HuH-7.5 (cell line): Measurements from ENCODE around the gene HDAC9.
A peak's percentile ranks its signal among the peaks of the same experiment; 100 is the strongest.
"Not testable (repeated sequence)": the region's sequence is repeated elsewhere in the genome, so short reads cannot be mapped to it uniquely, and the experiment has no call there.

Experiments
- DNase-seq: peaks from one replicate; pipeline ENCODE4 v3.0.0; 2011; ENCODE audit warnings: low spot score

HDAC9 gene

DNA sequence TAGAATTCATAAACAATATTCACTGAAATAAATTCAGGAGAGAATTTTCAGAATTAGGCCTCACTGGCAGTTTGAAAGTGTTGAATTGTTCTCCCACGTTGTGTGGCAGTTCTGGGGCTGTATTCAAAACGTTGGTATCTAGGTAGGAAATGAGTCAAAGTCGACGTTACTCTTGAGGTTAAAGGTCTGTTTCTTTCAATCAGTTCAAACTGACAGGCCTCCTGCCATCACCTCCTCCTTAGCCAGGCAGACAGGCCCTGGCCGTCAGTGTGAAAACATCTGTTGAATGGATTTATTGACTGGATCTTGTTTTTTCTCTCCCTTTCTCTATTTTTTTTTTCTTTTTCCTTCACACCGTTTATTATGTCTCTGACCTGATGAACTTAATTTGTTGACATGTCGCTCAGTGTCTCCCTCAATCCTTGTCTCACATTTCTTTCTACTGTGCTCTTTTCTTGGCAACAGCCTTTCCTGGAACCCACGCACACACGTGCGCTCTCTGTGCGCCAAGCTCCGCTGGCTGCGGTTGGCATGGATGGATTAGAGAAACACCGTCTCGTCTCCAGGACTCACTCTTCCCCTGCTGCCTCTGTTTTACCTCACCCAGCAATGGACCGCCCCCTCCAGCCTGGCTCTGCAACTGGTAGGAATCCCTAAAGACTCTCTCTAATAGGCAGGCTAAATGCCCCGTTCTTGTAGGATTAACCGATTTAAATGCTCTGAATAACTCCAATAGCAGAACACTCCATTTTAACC, 231.7 kb downstream of the HDAC9 start:
- peak; percentile 3 for DNase-seq

DNA sequence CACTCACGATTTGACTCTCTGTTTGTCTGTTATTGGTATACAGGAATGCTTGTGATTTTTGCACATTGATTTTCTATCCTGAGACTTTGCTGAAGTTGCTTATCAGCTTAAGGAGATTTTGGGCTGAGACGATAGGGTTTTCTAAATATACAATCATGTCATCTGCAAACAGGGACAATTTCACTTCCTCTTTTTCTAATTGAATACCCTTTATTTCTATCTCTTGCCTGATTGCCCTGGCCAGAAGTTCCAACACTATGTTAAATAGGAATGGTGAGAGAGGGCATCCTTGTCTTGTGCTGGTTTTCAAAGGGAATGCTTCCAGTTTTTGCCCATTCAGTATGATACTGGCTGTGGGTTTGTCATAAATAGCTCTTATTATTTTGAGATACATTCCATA, 240.5 kb downstream of the HDAC9 start:
- not testable (repeated sequence) for DNase-seq

DNA sequence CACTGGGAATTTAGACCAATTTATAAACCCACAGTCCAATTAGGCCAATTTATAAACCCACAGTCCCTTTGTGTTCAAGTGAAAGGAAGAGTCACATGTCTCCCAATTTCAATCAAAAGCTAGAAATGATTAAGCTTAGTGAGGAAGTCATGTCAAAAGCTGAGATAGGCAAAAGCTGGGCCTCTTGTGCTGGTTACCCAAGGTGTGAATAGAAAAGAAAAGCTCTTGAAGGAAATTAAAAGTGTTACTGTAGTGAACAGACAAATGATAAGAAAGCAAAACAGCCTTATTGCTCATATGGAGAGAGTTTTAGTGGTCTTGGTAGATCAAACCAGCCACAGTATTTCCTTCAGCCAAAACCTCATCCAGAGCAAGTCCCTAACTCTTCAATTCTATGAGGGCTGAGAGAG, 245.0 kb downstream of the HDAC9 start:
- no peak for DNase-seq

DNA sequence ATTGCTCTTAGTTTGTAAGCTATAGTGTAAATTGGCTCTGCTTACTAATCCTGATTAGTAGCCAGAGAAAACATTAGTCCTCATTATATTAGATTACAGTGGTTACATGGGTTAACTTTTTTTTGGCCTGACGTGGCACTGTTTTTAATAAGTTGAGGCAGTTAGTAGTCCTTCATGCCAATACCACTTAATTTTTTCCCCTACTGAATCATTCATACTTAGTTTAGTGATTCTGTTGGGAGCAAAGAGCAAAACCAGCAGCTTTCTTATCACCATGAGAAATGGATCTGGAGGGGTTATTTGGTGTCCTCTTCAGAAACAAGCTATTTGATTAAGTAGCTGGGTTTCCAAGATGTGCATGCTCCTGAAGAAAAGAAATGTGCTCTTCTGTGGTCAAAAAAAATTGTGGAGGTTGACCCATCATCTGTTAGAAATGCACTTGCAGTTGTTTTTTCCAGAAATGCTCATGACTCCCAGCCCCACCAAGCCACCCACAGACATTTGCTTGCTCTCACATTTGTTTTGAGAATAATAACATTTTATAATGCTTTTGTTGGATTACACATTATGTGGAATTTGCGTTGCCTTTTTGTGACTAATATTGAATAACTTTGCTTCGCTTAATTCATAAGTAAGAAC, 258.5 kb downstream of the HDAC9 start:
- no peak for DNase-seq

DNA sequence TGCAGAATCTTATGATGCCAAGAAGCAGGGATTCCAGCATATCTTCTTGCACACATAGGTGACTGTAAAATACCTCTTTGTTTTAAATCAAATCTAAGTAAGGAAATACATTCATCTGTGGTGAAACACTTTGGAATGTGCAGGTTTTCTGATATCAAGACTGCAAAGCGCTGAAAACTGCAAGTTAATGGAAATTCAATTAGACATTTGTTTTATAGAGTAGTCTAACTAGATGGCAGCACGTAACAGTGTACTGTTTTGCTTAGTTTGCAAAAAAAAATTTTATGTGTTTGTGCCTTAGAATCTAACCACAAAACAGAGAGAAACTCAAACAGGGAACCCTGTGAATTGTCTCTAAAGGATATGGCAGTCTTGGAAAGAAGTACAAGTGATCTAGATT, 259.2 kb downstream of the HDAC9 start:
- no peak for DNase-seq

DNA sequence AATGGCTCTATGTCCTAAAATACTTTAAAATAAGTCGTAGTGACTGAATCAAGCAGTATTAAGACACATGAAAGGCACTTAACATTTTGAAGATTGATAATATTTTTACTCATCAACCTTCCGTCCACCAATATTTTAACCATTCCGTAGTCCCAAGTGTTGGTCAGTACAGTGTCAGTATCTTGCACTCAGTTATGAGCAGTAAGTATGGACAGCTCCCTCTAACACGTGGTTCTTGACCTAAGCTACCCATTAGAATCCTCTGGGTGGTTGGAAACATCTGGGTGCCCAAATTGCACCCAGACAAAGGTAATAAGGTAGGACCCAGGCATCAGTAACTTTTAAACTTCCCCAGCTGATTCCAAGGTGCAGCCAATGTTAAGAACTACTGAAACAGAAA, 260.2 kb downstream of the HDAC9 start:
- no peak for DNase-seq

DNA sequence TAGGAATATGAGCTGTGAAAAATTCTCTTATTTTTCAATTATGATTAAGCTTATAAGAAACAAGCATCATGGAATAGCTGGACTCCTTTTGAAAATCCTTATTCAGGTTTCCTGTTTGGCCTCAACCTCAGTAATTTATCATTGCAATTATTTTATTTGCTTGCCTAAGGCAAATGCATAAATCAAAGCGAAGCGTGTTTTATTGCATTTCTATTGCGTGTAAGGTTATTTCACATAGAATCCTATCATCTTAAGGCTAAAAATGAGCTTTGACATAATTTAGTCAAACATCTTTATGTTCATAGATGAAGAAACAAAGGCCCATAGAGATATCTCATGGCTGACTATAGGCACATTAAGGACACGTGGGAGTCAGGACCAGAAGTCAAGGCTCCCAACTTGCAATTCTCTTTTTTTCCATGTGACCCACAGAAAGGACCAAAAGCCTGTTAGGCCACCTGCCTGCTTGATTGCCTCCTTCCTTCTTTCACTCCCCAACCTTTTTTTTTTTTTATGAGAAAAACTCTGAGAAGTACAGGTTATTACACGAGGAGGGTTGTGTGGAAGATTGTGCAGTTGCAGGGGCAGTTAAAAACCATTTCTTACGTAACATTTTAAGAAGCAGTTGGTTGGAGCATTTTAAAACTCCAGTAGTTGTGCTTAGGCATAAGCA, 261.0 kb downstream of the HDAC9 start:
- no peak for DNase-seq

DNA sequence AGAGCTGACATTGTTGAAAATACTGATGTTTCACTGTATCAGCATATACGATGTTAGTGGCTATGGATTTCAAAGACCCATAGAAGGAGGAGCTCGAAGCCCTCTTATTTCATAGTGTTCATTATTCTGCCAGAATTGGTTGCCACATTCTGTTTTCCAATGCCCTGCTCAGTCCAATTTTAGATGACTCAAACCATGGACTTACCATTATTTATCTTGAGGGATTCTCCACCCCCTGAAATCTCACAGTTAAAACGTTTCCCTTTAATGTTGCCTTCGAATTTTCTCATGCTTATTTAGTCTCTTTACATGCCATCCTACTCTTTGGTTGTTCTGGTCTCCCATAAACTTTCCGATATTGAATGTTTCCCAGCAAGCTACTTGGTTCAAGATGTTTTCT, 264.5 kb downstream of the HDAC9 start:
- no peak for DNase-seq

DNA sequence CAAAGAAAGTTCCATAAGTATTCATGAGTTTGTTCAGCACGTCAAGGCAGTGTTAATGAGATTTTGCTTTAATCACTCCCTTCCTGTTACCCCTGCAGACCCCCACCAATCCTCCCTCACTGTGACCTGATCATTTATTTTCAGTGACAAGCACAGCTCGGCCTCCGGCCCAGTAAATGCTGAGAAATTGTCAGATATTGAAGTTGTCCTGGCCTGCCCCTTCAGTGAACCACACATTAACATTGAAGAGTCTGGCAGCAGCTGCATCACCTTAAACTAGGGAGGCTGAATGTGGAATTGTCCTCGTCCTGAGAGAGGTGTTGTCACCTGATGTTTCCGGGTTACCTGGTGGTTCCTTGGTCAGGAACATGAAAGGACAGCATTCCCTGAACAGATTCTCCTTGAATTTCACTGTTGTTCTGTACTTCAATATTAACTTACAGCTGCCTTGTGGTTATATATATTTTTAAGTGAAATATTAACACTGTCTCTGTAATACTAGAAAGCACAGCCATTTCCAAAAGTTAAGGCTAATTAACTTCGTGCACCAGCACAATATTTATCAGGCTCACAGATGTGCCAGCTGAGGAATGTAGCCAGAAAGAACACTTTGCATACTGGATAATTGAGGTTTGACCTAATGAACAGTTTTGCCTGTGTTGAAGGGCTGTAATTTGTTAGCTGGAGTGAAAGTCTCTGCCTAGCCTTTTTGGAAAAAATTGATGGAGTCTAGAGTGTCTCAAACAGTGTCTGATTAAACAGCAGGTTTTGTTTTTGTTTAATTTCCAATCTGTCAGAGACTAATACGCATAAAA, 265.3 kb downstream of the HDAC9 start:
- no peak for DNase-seq

DNA sequence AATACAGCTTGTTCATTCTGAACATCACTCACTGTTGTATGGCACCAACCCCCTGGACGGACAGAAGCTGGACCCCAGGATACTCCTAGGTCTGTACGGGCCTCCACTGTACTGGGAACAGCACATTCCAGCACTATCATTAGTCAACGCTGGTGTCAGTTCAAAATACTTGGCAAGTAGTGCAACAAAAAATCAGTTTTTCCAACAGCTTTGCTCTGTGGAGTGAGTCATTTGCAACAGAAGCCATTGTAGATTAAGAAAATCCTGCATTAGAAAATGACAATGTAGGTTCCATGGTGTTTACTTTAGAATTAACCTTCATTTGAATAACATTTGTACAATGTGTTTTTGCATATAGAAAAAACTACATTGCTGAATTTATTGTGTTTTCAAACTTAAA, 266.6 kb downstream of the HDAC9 start:
- DNase-seq: no peak

DNA sequence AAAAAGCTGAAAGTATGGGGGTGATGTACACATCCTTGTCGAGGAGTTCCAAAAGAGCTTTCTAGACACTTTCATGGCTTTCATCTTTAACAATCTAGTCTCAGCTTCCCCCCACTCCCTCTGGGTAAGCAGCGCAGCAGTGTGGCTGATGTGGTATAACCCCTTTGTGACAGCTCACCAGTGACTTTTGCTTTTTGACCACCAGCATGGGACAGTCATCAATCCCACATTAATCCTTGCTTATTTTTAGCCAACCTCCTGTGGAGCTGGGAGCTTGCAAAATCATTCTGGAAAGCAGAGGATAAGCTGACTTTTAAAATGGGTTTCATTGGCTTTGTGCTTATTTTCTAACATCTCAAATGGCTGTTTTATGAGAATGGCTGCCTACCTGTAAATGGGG, 272.7 kb downstream of the HDAC9 start:
- no peak for DNase-seq

DNA sequence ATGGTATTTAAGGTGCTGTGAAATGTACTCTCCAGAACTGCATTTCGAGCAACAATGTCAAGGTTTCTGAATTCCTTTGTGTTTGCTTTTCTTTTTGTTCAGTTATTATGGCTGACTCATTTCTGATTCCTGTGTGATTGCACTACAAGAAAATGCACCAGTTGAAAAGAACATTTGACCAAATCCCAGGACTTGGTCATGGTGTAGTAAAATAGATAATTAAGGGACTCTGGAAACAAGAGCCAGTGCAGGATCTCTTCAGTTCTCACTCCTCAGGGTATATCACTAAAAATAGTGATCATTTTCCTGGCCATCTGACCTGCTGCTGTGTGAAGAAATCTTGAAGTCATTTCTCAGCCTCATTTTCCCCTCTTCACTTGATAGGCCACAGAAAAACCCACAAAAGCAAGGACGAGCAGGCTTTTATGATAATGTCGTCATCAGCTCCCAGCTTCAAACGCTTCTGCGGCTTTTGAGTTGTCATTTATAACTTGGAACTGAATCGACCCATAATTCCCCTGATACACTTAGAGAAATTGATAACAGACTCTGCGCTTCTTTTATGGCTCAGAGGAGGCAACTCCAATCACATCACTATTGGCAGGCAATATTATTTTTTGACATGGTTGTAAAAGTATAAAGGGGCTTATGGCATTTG, 274.7 kb downstream of the HDAC9 start:
- DNase-seq: no peak

DNA sequence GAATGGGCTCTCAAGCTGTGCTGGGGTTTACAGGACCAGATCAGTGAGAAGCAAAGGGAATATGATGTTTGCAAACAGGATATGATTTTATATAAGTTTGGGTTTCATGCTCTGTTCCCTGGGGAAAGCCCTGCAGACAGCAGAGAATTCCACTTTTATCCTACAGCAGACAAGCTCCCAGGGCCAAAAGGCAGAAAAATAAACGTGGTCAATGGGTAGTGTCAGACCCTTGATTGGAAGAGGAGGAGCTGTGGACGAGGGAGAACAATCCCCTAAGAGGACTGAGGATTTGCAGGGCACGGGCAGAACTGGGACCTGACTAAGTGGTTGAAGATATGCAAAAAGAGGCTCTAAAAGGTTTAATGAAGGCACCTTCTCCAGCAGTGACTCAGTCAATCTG, 275.3 kb downstream of the HDAC9 start:
- no peak for DNase-seq

DNA sequence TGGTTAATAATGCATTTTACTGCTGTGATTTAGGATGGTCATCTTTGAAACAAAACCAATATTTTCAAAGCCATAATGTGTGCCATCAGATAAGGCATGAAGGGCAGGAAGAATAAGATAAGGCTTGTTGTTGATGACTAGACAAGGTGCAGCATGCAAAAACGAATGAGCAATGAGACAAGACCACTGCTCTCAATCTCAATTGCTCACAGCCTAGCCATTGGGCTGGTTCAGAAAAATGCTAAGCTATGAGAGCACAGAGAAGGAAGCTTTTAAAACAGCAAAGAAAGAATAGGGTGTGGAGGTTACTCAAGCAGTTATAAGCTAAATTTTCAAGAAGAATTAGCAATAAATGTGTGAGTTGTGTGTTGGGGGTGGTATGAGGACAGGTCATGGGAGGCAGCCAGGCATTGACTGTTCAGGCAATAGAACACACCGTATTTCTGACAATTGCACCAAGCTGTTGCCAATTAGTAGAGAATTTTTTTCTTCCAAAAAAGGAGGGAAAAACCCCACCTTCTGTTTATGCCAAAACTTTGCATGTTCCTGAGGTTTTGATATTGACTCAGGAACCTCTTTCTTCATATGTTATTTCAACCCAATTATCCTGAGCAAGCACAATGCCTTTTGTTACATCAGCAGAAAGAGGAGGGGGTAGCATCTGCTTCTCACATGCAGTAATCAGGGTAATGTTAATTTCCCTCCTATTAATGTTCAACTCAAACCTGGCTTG, 276.5 kb downstream of the HDAC9 start:
- no peak for DNase-seq

DNA sequence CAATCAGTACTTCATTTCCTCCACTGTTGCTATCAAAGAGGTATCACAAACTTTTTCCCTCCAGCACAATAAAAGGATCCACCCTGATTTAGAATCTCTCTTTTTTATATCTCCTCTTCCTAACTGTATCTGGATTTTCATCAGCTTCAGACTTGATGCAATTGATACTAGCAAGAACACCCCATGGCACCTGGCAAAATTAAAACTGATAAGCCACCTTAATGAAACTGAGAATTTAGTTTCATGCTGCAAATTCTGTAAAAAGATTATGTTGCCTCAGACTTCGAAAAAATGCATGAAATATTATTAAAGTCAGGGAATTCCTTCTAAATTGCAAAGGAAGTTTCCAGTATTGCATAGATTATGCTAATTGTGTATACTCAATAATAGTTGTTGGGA, 277.0 kb downstream of the HDAC9 start:
- no peak for DNase-seq

DNA sequence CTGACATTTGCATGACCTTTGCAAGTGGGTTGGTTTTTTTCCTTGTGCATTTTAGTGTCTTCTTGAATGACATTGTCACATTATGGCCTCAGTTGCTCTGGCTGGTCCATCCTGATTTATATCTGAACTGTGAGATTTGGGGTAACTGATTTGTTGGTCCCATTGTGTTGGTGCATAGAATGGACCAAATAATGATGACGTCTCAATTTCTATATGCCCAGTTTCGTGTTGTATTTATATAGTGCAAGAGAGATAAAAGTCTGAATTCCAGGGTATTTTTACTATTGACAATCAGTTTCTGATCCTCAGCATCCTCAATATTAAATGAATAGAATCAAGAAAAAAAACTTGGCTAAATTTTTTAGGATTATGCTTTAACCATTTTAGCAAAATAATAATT, 281.8 kb downstream of the HDAC9 start:
- no peak for DNase-seq

DNA sequence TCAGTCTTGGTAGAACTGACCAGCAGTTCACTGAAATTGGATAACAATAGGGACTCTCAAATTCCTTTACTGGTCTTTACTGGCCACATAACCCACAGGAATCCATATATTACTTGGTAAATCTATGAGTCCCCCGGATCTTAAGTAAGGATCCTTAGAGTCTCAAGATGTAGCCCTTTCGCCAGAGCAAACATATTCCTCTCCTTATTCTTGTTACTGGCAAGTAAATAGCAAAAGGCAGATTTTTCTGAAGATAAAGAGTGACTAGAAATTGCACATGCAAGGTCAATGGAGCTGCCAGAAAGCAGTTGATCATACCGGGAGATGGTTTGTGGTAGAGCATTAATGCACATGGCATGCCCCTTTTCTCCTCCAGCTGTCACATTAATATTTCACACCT, 283.0 kb downstream of the HDAC9 start:
- DNase-seq: no peak

DNA sequence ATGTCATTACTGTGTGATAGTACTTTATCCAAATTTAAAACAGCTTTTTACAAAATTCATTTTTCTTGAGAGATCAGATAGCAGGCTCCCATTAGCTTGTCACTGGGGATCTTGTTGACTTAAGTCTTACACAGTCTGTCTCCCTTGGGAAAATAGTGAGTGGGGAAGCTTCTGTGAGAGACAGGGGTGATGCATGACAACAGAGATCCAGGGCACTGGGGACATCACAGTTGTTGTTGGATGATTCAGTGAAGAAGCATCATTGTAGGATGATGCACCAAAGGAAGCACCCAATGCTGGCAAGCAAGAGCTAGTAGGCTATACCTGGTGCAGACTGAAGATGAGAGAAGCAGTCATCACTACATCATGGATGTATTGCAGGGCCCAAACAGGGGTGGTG, 284.7 kb downstream of the HDAC9 start:
- DNase-seq: no peak

DNA sequence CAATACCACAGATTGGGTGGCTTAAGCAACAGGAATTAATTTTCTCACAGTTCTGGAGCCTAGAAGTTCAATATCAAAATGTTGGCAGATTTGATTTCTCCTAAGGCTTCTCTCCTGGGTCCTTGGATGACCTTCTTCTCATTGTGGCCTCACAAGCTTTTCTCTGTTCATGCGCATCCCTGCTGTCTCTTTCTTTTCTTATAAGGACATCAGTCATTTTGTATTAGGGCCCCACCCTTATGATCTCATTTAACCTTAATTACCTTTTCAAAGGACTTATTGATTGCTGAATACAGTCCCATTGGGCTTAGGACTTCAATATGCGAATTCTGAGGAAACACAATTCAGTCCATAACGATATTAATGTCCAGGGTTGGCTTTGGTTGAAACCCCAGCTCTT, 285.4 kb downstream of the HDAC9 start:
- DNase-seq: no peak

DNA sequence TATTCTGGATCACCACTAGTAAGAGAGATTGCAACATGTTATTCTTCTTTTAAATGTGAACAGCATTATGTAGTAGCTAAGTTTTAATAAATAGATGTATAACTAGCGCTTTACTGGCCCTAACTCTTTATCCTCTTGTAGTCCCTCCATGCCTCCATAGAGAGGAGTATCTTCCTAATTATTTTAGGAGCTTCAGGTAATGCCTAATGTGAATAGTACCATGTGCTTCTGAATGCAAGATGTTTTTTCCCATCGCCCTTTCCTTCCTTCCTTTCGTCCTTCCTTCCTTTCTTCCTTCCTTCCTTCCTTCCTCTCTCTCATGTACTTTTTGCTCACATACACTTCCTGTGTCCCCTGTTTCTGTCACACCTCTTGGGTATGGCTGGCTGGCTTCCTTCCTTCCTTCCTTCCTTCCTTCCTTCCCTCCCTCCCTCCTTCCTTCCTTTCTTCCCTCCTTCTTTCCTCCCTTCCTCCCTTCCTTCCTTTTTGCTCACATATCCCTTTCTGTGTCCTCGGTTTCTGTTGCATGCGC, 290.7 kb downstream of the HDAC9 start:
- no peak for DNase-seq

DNA sequence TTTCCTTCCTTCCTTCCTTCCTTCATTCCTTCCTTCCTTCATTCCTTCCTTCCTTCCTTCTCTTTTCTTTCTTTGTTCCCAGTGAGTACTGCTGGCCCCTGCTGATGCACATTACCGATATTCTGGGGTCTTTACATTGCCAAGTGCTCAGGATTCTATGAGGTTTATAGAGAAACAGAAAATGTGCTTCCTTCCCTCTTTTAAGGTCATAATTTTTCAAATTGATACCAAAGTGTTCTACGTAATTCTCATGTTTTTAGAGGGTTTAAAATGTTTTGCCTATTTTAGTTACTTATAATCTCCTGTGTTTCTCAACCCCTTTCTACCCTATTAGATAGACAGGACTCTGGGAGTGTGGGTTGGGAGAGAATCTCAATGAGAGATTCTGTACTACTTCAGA, 291.2 kb downstream of the HDAC9 start:
- DNase-seq: no peak
